GM19468 (cell line): Measurements from ENCODE around the gene ASB8.

Source experiments
- ATAC-seq: cut with Tn5 transposase; IDR thresholded peaks from one replicate; pipeline ENCODE4 v1.9.1; 2021; ENCODE audit warnings: mild to moderate bottlenecking, moderate library complexity, moderate number of reproducible peaks; ENCODE audit not compliant: unreplicated experiment; ENCODE audit errors: extremely low read depth

Gene ASB8, protein sequence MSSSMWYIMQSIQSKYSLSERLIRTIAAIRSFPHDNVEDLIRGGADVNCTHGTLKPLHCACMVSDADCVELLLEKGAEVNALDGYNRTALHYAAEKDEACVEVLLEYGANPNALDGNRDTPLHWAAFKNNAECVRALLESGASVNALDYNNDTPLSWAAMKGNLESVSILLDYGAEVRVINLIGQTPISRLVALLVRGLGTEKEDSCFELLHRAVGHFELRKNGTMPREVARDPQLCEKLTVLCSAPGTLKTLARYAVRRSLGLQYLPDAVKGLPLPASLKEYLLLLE

GRCh38 chr12:48157018-48157888, at the start of gene ASB8:
Gene ASB8, minus strand, starts transcription at chr12:48157515. Its CDS starts 4,019 bp downstream, at chr12:48153496.
- ATAC-seq: peak; percentile 83

DNA sequence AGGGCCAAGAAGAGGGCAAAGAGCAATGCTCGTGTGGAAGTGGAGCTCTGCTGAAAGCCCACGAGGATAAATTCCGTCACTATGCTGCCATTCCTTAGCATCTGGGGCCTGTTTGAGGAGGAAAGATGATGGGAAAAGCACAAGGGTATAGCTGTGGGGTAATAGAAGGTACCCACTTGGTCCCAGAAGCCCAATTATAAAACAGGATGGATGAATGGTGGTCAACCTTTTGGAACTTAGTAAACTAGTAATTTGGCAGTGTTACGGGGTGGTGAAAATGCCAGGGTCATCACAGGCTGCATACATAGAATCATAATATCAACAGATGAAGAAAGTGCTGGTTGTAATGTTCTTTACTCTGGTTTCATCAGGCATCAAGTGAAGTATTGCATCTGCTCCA, 45.9 kb upstream of the ASB8 start, which contains the start of gene OR10AD1:
Gene OR10AD1 (minus strand): TSS at position 101 of the 400 bp plus-strand sequence. CDS start 0 bp downstream, at position 101.
- ATAC-seq: no peak

DNA sequence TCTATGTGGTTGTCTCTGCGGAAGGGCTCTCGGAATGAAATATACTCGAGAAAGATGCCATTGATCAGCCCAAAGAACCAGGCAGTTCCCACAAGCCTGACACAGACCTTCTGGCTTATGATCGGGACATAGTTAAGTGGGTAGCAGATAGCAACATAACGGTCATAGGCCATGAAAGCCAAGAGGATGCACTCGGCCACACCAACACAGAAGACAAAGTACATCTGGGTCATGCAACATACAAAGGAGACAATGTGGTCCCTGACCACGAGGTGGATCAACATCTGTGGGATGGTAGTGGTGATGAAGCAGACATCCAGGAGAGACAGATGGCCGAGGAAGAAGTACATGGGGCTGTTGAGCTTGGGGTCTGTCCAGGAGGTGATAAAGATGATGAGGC, 45.5 kb upstream of the ASB8 start:
- no peak for ATAC-seq

DNA sequence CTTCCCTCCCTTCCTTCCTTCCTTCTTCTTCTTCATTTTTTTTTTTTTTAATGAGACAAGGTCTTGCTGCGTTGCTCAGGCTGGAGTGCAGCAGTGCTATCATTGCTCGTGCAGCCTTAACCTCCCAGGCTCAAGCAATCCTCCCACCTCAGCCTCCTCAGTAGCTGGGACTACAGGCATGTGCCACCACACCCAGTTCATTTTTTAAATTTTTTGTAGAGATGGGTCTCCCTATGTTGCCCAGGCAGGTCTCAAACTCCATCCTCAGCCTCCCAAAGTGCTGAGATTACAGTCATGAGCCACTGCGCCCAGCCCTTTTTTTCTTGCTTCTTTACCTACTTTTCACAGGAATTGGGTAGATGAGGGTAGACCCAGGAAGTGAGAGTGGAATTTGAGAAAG, 44.2 kb upstream of the ASB8 start:
- ATAC-seq: no peak

- ATAC-seq: no peak
Measured at GRCh38 chr12:48201091-48201490, 43.8 kb upstream of the ASB8 start.

- ATAC-seq: no peak
Measured at GRCh38 chr12:48199774-48200221, 42.5 kb upstream of the ASB8 start.

DNA sequence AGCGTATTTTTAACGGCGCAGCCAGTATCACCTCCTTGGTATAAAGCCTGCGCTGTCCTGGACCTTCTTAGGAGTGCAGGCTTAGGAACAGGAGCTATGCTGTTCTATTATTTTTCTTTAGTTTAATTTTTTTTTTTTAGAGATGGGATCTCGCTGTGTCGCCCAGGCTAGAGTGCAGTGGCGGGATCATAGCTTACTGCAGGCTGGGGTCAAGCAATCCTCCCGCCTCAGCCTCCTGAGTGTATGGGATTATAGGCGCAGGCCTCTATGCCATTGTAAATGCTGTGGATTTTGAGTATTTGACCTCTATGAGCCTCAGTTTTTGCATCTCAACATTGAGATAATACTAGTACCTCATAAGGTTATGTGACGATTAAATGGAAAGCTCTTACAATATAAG, 41.7 kb upstream of the ASB8 start:
- ATAC-seq: no peak

DNA sequence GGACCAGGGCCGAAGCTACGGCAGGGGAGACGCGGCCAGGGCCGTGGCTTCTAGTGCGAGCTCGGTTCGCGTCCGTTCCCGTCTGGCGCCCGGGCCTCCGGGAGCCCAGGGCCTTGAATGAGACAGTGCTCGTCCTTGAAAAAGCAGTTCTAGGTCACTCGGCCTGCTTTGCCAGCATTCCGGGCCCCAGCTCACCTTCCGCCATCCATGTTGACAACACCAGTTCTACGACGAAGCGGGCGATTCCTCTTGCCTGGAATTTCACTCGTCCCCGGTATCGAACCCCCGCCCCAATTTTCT, 41.3 kb upstream of the ASB8 start:
- no peak for ATAC-seq

- ATAC-seq: peak; percentile 99
Measured at GRCh38 chr12:48197971-48198671, 40.8 kb upstream of the ASB8 start.

- peak; percentile 9 for ATAC-seq
Measured at GRCh38 chr12:48197549-48197970, 40.2 kb upstream of the ASB8 start.

DNA sequence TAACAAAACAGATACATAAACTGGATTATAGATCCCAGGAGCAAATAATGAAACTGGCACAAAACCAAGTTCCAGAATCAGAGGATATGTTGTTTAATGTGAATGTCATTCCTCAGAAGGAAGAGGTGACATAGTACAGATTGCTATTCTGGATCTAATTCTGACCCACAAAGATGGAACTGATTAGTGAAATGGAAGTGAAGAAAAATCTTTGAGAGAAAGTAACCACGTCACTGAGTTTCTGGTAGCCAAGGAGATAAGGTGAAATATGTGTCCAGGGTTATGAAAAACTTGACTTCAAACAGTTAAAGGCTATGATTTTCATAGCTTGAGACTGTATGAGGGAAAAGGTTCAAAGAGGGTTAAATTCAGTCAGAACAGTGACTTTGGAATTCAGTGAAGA, 37.5 kb upstream of the ASB8 start:
- no peak for ATAC-seq

- ATAC-seq: no peak
Measured at GRCh38 chr12:48193623-48194022, 36.3 kb upstream of the ASB8 start.

- no peak for ATAC-seq
Measured at GRCh38 chr12:48192861-48193260, 35.5 kb upstream of the ASB8 start.

GRCh38 chr12:48191096-48191495, 33.8 kb upstream of the ASB8 start:
- no peak for ATAC-seq

DNA sequence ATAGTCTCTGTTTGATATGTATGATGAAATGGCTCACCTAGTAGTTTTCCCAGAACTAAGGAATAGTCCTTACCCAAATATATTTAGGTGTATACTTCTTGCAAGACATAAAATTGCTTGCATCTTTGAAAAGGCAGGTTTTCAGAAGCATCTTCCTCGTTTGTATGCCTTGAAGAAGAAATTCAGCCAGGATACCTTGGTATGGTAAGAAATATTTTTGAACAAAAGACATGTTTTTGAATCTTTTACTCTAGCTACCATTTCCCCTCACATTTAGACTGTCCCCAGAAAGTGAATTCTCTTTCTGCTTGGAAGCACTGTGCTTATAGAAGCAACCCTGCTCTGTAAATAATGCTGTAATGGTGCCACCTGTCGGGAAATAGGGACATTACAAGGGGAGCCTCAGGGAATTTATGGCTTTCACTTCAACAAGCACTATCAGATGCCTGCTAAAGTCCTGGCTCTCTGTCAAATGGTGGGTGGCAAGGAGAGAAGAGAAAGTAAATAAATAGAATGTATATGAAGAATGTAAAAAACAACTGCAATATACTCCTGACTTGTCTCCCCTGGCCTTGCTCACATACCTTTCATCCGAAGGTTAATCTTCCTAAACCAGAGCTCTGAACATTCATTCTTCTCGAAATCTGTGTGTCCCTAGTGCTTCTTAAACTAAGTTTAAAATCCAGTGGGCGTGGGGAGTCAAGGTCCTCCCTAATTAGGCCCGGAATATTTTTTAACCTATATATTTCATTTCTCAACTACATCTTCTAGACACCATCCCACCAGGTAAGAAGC, 32.2 kb upstream of the ASB8 start:
- ATAC-seq: no peak

DNA sequence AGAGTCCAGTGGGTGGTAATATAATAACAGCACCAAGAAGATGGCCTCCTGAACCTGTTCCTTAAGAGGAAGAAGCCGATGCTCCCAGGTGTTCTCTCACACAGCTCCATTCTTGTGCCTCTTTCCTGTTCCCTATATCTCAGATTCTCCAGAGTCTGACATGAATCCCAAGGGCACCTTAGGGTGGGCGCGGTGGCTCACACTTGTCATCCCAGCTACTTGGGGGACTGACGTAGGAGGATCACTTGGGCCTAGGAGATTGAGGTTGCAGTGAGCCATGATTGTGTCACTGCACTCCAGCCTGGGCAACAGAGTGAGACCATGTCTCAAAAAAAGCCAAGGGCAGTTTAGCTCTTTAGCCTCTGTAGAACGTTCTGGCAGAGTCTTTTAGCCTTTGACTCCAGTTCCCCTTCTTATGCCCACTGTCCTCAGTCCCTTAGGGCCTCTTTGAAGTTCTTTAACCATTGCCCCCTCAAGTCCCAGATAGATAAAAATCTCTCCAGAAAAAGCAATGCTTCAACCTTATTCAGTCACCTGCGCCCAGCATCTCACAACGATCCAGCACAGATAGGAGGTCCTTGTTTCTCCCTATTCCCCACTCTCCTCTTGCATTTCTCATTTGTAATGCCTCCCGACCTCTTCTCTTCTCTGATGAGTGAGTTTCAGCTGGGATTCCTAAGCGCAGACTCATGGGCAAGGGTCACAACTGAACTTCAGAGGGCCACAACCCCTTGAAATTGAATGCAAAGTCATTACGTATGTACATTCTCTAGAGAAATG, 30.8 kb upstream of the ASB8 start:
- ATAC-seq: no peak

DNA sequence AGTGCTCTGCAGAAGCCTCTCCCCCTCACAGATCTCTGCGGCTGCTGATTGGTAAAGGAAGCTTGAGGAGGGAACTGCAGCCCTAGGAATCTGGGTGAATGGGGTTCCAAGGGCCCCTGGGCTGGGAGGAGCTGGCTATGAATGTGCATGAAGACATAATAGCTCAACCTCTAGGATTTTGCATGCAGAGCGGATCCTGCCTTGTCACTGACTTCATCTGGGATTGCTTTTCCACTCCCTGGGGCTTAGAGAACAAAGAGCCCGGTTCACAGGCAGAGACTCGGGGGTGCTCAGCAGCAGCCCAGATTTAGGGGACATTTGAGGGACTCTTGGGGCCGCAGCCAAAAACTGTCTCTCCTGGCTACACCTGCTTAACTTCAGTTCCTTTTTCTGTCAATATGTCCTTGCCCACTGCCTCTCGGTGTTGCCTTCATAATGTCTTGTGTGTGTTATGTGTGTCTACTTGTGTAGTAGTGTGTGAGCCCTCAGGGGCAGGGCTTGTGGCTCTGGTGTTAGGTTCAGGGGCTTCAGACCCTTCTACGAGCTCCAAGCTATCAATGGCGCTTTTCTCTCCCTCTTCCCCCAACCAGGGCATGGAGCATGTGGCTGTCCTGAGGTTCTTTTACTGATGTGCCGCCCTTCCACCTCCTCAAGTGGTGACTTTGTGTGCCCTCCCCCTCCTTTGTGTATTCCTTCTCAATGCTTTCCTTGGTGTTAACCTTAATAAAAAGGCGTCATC, 28.0 kb upstream of the ASB8 start:
- ATAC-seq: no peak

- no peak for ATAC-seq
Measured at GRCh38 chr12:48184549-48184922, 27.2 kb upstream of the ASB8 start.
